ENCODE data around the gene UBA5. TPM values are rescaled to one million over a fixed set of nuclear protein-coding genes. Genes with fewer than 3 reads are reported as not detected.

The UBA5 gene
- total and polyA plus RNA-seq, 9 of the 15 experiments (the other 6 are each of a cell fraction or from before 2014, with no cell fraction given), result 8.1 to 71.1 (median 29.4) TPM

- TF ChIP-seq RBM25 (IDR thresholded peaks at IDR 0.05; ENCODE audit: low read depth, low read length, severe bottlenecking) (no peak), MAFG (tag; conservative IDR thresholded peaks at IDR 0.05) (no peak), HDAC3 (IDR thresholded peaks at IDR 0.05; ENCODE audit: borderline replicate concordance, partially characterized antibody) (no peak), EWSR1 (IDR thresholded peaks at IDR 0.05; ENCODE audit: borderline replicate concordance, low read depth, partially characterized antibody) (no peak), TSHZ1 (CRISPR knock-in tag; IDR thresholded peaks at IDR 0.05) (no peak), ZNF431 (CRISPR knock-in tag; IDR thresholded peaks at IDR 0.05) (no peak), GTF2F1 (IDR thresholded peaks at IDR 0.05; ENCODE audit: low read depth, low read length) (no peak), ZEB2 (IDR thresholded peaks at IDR 0.05) (peak; percentile 92), RBM39 (optimal IDR thresholded peaks at IDR 0.05; ENCODE audit: low read depth, low read length) (no peak), NFYB (IDR thresholded peaks at IDR 0.05; ENCODE audit: extremely low read depth, insufficient read length) (no peak), SMC3 (conservative IDR thresholded peaks at IDR 0.05; ENCODE audit: insufficient read depth, low read depth, low read length) (no peak), ZNF785 (CRISPR knock-in tag; IDR thresholded peaks at IDR 0.05) (no peak), ETV1 (tag; conservative IDR thresholded peaks at IDR 0.05; ENCODE audit: low read depth) (peak; percentile 71), EZH2 (IDR thresholded peaks at IDR 0.05; ENCODE audit: borderline replicate concordance, low read depth, low read length) (no peak), NR2C2 (CRISPR knock-in tag; IDR thresholded peaks at IDR 0.05) (no peak), NR2C2 (tag; IDR thresholded peaks at IDR 0.05) (peak; percentile 56; the same call in 1 of the 2 replicates), PATZ1 (CRISPR knock-in tag; IDR thresholded peaks at IDR 0.05; ENCODE audit: borderline replicate concordance) (no peak), ZNF253 (CRISPR knock-in tag; conservative IDR thresholded peaks at IDR 0.05) (no peak), NFRKB (IDR thresholded peaks at IDR 0.05; ENCODE audit: low read depth) (no peak), RBM34 (IDR thresholded peaks at IDR 0.05; ENCODE audit: borderline replicate concordance, insufficient read depth, low read length) (no peak), E2F5 (CRISPR knock-in tag; IDR thresholded peaks at IDR 0.05) (no peak), RHOXF2B (CRISPR knock-in tag; conservative IDR thresholded peaks at IDR 0.05) (no peak), ZNF121 (CRISPR knock-in tag; conservative IDR thresholded peaks at IDR 0.05) (no peak)
Measured at GRCh38 chr3:132660052-132660810, at the start of gene UBA5 (continued).

Data from K562 (cell line).